CD4-positive, alpha-beta memory T cell (primary cell): ENCODE data around the gene CENPB. TPM values are rescaled to one million over a fixed set of nuclear protein-coding genes. Genes with fewer than 3 reads are reported as not detected.
"Not testable (repeated sequence)": the region's sequence is repeated elsewhere in the genome, so short reads cannot be mapped to it uniquely, and the experiment has no call there.

Experiments used
- CTCF ChIA-PET: fragments of 350-600 bp; sonication (Branson Sonifier 250); formaldehyde crosslinking; loops from one replicate; lab custom pipeline; 2021; ENCODE audit warnings: inconsistent platforms; ENCODE audit not compliant: partially characterized antibody; lab: Charles Lee
- POLR2A ChIA-PET: fragments of 350-600 bp; sonication (Branson Sonifier 250); formaldehyde crosslinking; loops from one replicate; lab custom pipeline; 2021; ENCODE audit not compliant: partially characterized antibody; lab: Charles Lee
- DNase-seq, 5 donors: peaks; one replicate each; pipeline versions ENCODE4 v3.0.0 to v3.0.0-alpha.2; 2020 to 2022; ENCODE audit warnings: mixed read lengths in 1 of 5
- H3K27ac ChIP-seq: one replicate; pipeline ENCODE4 v1.7.0; 2013; ENCODE audit warnings: low read depth, low read length
- H3K27me3 ChIP-seq: 2 replicates; pipeline ENCODE4 v1.7.0; 2013; ENCODE audit warnings: mild to moderate bottlenecking, low read length, moderate library complexity; ENCODE audit not compliant: insufficient read depth
- H3K36me3 ChIP-seq: 2 replicates; pipeline ENCODE4 v1.7.0; 2013; ENCODE audit warnings: mild to moderate bottlenecking, low read length, moderate library complexity; ENCODE audit not compliant: insufficient read depth
- H3K4me1 ChIP-seq: 2 replicates; pipeline ENCODE4 v1.7.0; 2013; ENCODE audit warnings: mild to moderate bottlenecking, low read length, moderate library complexity; ENCODE audit not compliant: insufficient read depth
- H3K4me3 ChIP-seq, 2 donors: one replicate each; pipeline ENCODE4 v1.7.0; 2013; ENCODE audit warnings: low read length in 2 of 2, mild to moderate bottlenecking in 1 of 2
- H3K9me3 ChIP-seq, 2 donors: one replicate each; pipeline ENCODE4 v1.7.0; 2013; ENCODE audit warnings: low read length in 2 of 2, control low read depth in 1 of 2; ENCODE audit not compliant: control insufficient read depth in 1 of 2
- H3K27ac Mint-ChIP-seq, 7 donors: one replicate each; pipeline ENCODE4 v1.8.0; 2020 to 2021; ENCODE audit warnings: mixed read lengths in 7 of 7, mild to moderate bottlenecking in 6 of 7, inconsistent platforms in 3 of 7, moderate library complexity in 3 of 7
- H3K27me3 Mint-ChIP-seq, 2 donors: one replicate each; pipeline ENCODE4 v1.8.0; 2020 to 2021; ENCODE audit warnings: mixed read lengths in 2 of 2
- H3K36me3 Mint-ChIP-seq, 2 donors: one replicate each; pipeline ENCODE4 v1.8.0; 2020 to 2021; ENCODE audit warnings: mixed read lengths in 2 of 2, inconsistent platforms in 1 of 2, mild to moderate bottlenecking in 1 of 2
- H3K4me1 Mint-ChIP-seq, 4 donors: one replicate each; pipeline ENCODE4 v1.8.0; 2020 to 2021; ENCODE audit warnings: mixed read lengths in 4 of 4, mild to moderate bottlenecking in 1 of 4
- H3K4me3 Mint-ChIP-seq, 8 donors: one replicate each; pipeline ENCODE4 v1.8.0; 2020 to 2021; ENCODE audit warnings: mixed read lengths in 8 of 8, mild to moderate bottlenecking in 7 of 8, moderate library complexity in 6 of 8, inconsistent platforms in 3 of 8
- H3K9me3 Mint-ChIP-seq, 8 donors: one replicate each; pipeline ENCODE4 v1.8.0; 2020 to 2021; ENCODE audit warnings: mixed read lengths in 8 of 8, mild to moderate bottlenecking in 5 of 8, inconsistent platforms in 3 of 8, moderate library complexity in 1 of 8
- intact Hi-C: fragments of 100-400 bp; cut with micrococcal nuclease; formaldehyde crosslinking; loops from one replicate; pipeline ENCODE4 v1.15.1; 2023
- polyA plus RNA-seq, 2 donors: library from polyadenylated mRNA; unstranded; fragments of 300-500 nt; fragmentation: Illumina TruSeq; gene quantifications; one replicate each; pipeline ENCODE4 v1.2.3, GENCODE V29; 2021
- total RNA-seq, 2 experiments: library from RNA; stranded (reverse); gene quantifications; one replicate each; pipeline ENCODE4 v1.2.3, GENCODE V29; 2021

The CENPB gene
- total and polyA plus RNA-seq, 4 experiments from 2014 or later: 0.56 to 56.7 (median 27.1) TPM

- Histone ChIP-seq H3K27me3 (no peaks in the 10 kb centered on the region), H3K4me3 (peak within 1 kb of the TSS; percentile 94 to 97), H3K36me3 (peaks cover 12% of the 10 kb centered on the region), H3K9me3 (no peaks in the 10 kb centered on the region), H3K27ac (peak within 1 kb of the TSS; percentile 86), H3K4me1 (peaks cover 38% of the 10 kb centered on the region)
- peak; percentile 83 to 94 (median 85) for DNase-seq
- ChIA-PET POLR2A (interaction anchor here (0.8 to 3.0 kb wide), 8 partner anchors 9 to 1331 kb away, joined by 3 to 36 read pairs (median 8); partner anchors contain the start of genes ADISSP, CDS2, CENPB and PANK2), CTCF (interaction anchor here (1.0 to 3.5 kb wide), 9 partner anchors 8 to 59 kb away, joined by 3 to 36 read pairs (median 6); partner anchors contain the start of gene AP5S1)
- peaks cover 35 to 41% of the 10 kb centered on the region in 2 donors for H3K36me3 Mint-ChIP-seq
- intact Hi-C loops: loop anchor here (1.0 to 2.0 kb wide), 5 partner anchors 9 to 59 kb away; partner anchors contain the start of genes AP5S1 and CENPB
- H3K27me3 Mint-ChIP-seq: no peaks in the 10 kb centered on the region
- H3K4me1 Mint-ChIP-seq: peaks cover 21 to 54% (median 35%) of the 10 kb centered on the region in 4 donors
- no peaks in the 10 kb centered on the region for H3K9me3 Mint-ChIP-seq
- peak within 1 kb of the TSS; percentile 98 to 100 (median 100) for H3K4me3 Mint-ChIP-seq
- H3K27ac Mint-ChIP-seq: peak within 1 kb of the TSS; percentile 95 to 99 (median 97)
These were observed 9.2 kb upstream of the CENPB start, which contains the start of gene CDC25B for GRCh38 chr20:3795511-3796468. CDC25B (plus strand) TSS chr20:3796310; CDS start chr20:3796532, 222 bp downstream.

- H3K27ac ChIP-seq: peak overlapping the region; percentile 86
- peaks cover 29% of the 10 kb centered on the region for H3K4me1 ChIP-seq
- no peaks in the 10 kb centered on the region for H3K27me3 Mint-ChIP-seq
- ChIA-PET CTCF (interaction anchor here (1.0 to 3.5 kb wide), 6 partner anchors 16 to 60 kb away, joined by 3 to 36 read pairs (median 10); partner anchors contain the start of gene AP5S1), POLR2A (interaction anchor here (1.9 to 3.0 kb wide), 4 partner anchors 8 to 60 kb away, joined by 7 to 36 read pairs (median 10); partner anchors contain the start of genes CENPB and SPEF1)
- no peaks in the 10 kb centered on the region for H3K9me3 ChIP-seq
- no peak for DNase-seq
- H3K4me3 Mint-ChIP-seq: peak overlapping the region; percentile 89 to 95 (median 92)
- H3K4me1 Mint-ChIP-seq: peaks cover 21 to 45% (median 30%) of the 10 kb centered on the region in 4 donors
- peaks cover 0 to 1% (median 0%) of the 10 kb centered on the region in 8 donors for H3K9me3 Mint-ChIP-seq
- H3K27me3 ChIP-seq: no peaks in the 10 kb centered on the region
- H3K4me3 ChIP-seq: peak overlapping the region; percentile 66 to 91
- H3K36me3 Mint-ChIP-seq: peaks cover 29 to 33% of the 10 kb centered on the region in 2 donors
- intact Hi-C loops: loop anchor here (2.0 kb wide), 1 partner anchor 60 kb away; no protein-coding TSS in a partner anchor
- H3K36me3 ChIP-seq: peaks cover 4% of the 10 kb centered on the region
- peak overlapping the region; percentile 94 to 98 (median 97) for H3K27ac Mint-ChIP-seq
These were observed 8.3 kb upstream of the CENPB start for GRCh38 chr20:3794701-3795420.

- ChIA-PET POLR2A (interaction anchor here (1.9 to 2.3 kb wide), 2 partner anchors 13 to 61 kb away, joined by 9 to 10 read pairs; partner anchors contain the start of gene SPEF1), CTCF (interaction anchor here (3.5 kb wide), 1 partner anchor 17 kb away, joined by 36 read pairs; no protein-coding TSS in a partner anchor)
- not testable (repeated sequence) for H3K27me3 ChIP-seq, H3K36me3 ChIP-seq, H3K4me3 ChIP-seq, DNase-seq, H3K27ac ChIP-seq, H3K9me3 ChIP-seq, H3K27me3 Mint-ChIP-seq, H3K9me3 Mint-ChIP-seq
- Mint-ChIP-seq H3K27ac (peak overlapping the region in 2 of 7 donors; percentile 59 to 73), H3K4me1 (peaks cover 18 to 38% (median 25%) of the 10 kb centered on the region in 4 donors), H3K36me3 (peaks cover 24 to 28% of the 10 kb centered on the region in 2 donors), H3K4me3 (peak overlapping the region in 2 of 8 donors; percentile 21 to 26)
- peaks cover 22% of the 10 kb centered on the region for H3K4me1 ChIP-seq
- intact Hi-C loops: loop anchor here (2.0 kb wide), 1 partner anchor 61 kb away; no protein-coding TSS in a partner anchor
These were observed 7.6 kb upstream of the CENPB start for GRCh38 chr20:3794168-3794567.

- H3K4me3 ChIP-seq, H3K36me3 Mint-ChIP-seq, H3K36me3 ChIP-seq, H3K27ac ChIP-seq, H3K9me3 ChIP-seq, H3K9me3 Mint-ChIP-seq, H3K27me3 ChIP-seq, DNase-seq, H3K27me3 Mint-ChIP-seq, intact Hi-C loops: not testable (repeated sequence)
- ChIA-PET CTCF (interaction anchor here (5.6 kb wide), 1 partner anchor 66 kb away, joined by 61 read pairs; no protein-coding TSS in a partner anchor), POLR2A (interaction anchor here (0.6 to 10.0 kb wide), 5 partner anchors 10 to 294 kb away, joined by 3 to 180 read pairs (median 37); partner anchors contain the start of gene AP5S1)
- Mint-ChIP-seq H3K27ac (peak overlapping the region in 2 of 7 donors; percentile 19 to 88), H3K4me1 (peaks cover 19 to 34% (median 27%) of the 10 kb centered on the region in 4 donors), H3K4me3 (peak overlapping the region in 3 of 8 donors; percentile 10 to 70 (median 60))
- H3K4me1 ChIP-seq: peaks cover 35% of the 10 kb centered on the region
These were observed 2.7 kb upstream of the CENPB start for GRCh38 chr20:3789201-3789600.

- intact Hi-C loops: no loop called here
- Mint-ChIP-seq H3K27me3 (no peaks in the 10 kb centered on the region), H3K36me3 (peaks cover 0 to 4% of the 10 kb centered on the region in 2 donors), H3K9me3 (peaks cover 0 to 2% (median 0%) of the 10 kb centered on the region in 8 donors), H3K4me1 (peaks cover 18 to 33% (median 27%) of the 10 kb centered on the region in 4 donors), H3K4me3 (peak overlapping the region; percentile 10 to 81 (median 62)), H3K27ac (peak overlapping the region in 4 of 7 donors; percentile 19 to 88 (median 74))
- H3K36me3 ChIP-seq: no peaks in the 10 kb centered on the region
- H3K4me1 ChIP-seq: peaks cover 37% of the 10 kb centered on the region
- ChIA-PET CTCF (interaction anchor here (1.2 to 5.6 kb wide), 4 partner anchors 21 to 69 kb away, joined by 5 to 61 read pairs (median 16); partner anchors contain the start of gene ADISSP), POLR2A (interaction anchor here (0.6 to 10.0 kb wide), 5 partner anchors 11 to 294 kb away, joined by 3 to 180 read pairs (median 37); partner anchors contain the start of gene AP5S1)
- no peak for DNase-seq
- H3K27me3 ChIP-seq: no peaks in the 10 kb centered on the region
- no peak overlapping the region for H3K27ac ChIP-seq
- no peaks in the 10 kb centered on the region for H3K9me3 ChIP-seq
- no peak overlapping the region for H3K4me3 ChIP-seq
These were observed 2.2 kb upstream of the CENPB start for GRCh38 chr20:3788685-3789155.
